HG03060 (cell line): ENCODE measurements around the gene PPP6R3.
"Not testable (repeated sequence)": the region's sequence is repeated elsewhere in the genome, so short reads cannot be mapped to it uniquely, and the experiment has no call there.

Experiments used
- ATAC-seq: cut with Tn5 transposase; IDR thresholded peaks from one replicate; pipeline ENCODE4 v1.9.1; 2021; ENCODE audit warnings: low read depth, moderate number of reproducible peaks; ENCODE audit not compliant: unreplicated experiment

Gene PPP6R3

DNA sequence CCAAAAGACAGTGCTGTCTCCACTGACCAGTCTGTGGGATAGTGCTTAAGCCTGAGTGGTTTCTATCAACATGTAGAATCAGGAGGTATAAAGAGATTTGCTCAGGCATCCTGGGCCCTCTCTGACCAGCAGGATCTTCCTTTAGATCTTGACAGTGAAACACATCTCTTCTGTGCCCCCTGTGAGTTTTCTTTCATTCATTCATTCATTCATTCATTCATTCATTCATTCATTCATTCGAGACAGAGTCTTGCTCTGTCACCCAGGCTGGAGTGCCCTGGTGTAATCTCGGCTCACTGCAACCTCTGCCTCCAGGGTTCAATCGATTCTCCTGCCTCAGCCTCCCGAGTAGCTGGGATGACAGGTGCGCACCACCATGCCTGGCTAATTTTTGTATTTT, 26.4 kb upstream of the PPP6R3 start:
- not testable (repeated sequence) for ATAC-seq

DNA sequence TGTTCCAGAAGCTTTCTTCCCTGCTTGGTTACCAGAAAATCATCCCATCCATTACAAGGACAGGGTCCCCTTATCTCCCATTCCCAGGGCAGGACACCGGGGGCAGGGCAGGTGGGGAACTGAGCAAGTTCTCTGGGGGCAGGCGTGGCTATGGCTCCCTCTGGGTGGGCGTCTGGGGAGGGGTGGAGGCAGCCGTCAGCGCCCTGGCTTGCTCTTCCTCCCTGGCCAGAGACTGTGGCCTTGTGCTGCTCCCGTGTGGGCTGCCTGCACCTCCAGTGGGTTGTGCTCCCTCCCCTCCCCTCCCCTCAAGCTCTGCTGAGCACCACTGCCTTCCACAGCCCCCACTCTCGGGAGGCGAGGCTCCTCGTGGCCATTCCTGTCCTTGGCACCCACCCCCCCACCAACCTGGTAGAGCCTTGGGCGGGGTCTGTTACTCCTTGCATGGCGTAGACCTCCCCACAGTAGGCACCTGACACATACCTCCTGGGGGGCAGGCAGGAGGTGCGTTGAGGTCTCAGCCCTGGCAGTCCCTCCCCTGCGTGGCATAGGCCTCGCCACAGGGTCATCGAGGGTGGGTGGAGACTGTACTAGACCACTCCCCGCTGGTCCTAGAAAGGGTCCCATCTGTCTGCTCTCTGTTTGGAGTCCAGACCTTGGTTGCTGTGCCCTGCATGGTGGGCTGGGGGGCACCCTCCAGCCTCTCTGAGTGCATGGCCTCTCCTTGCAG, 24.2 kb upstream of the PPP6R3 start:
- no peak for ATAC-seq

DNA sequence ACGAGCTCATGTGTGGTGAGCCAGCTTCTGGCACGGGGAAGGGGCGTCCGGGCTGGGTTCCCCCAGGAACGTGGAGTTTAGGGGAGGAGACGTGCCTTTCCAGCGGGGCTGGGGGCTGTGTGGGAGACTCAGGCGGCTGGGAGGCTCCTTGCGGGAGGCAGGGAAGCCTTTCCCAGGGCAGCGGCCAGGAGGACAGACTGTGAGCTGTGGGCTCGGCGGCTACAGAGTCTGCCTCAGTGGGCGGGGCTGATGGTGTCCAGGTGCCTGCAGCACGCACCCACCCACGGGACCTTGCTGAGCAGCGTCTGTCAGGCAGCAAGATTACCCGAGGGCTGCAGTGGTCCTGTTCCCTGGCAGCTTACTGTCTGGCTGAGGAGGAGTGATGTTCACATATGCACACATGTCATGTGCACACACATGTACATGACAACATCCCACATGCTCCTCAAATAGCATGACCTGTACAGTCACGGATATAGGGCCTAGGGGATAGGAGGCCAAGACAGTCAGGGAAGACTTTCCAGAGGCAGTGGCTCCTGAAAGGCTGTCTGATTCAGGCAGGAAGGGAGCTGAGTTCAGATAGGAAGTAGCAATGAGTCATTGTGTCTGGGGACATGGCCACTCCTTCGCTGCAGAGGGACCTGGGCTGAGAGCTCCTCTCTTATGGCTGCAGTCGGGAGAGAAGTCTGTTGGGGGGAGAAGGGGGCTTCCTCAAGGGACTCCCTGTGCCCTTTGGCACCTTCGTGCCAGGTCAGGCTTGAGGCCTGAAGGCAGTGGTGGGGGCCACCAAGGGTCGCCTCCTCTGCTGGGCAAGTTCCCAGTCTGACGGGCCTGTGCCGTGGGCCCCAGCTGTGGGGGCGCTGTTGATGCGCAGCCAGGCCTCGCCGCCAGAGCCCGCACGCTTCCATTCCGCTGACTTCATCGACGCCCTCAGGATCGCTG, 23.3 kb upstream of the PPP6R3 start:
- ATAC-seq = no peak

DNA sequence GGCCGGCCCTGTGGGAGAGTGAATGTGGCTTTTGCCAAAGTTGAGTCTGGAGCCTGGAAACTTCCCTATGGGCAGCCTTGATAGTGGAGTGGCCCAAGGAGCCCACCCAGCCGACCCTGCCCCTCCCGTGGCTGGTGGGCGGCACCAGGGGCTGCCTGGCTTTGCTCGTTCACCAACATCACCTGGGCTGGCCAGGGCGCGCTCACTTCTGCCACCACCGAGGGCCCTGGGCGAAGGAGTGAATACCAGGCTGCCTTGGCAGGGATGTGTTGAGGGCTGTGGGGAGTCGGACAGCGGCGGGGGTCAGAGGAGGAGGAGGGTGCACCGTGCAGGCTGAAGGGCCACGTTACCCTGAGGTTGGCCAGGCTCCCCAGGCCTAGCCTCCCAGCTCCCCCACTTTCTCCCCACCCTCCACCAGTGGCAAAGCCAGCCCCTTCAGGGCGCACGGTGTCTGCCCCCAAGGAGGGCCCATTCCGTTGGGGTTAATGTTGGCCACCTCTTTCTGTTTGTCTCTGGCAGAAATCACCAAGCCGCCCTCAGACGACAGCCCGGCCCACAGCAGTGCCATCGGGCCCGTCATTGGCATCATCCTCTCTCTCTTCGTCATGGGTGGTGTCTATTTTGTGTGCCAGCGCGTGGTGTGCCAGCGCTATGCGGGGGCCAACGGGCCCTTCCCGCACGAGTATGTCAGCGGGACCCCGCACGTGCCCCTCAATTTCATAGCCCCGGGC, 22.5 kb upstream of the PPP6R3 start:
- no peak for ATAC-seq

DNA sequence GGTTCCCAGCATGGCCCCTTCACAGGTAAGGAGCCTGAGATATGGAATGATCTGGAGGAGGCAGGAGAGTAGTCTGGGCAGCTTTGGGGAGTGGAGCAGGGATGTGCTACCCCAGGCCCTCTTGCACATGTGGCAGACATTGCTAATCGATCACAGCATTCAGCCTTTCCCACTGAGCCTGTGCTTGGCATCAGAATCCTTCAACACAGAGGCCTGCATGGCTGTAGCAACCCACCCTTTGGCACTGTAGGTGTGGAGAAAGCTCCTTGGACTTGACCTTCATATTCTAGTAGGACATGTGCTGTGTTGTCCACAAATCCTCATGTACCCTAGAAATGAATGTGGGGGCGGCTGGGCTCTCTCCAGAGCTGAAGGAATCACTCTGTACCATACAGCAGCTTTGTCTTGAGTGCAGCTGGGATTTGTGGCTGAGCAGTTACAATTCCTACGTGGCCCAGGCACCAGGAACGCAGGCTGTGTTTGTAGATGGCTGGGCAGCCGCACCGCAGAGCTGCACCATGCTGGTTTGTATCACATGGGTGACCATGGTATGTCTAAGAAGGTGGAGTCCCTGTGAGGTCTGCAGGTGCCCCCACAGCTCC, 21.8 kb upstream of the PPP6R3 start:
- no peak for ATAC-seq

DNA sequence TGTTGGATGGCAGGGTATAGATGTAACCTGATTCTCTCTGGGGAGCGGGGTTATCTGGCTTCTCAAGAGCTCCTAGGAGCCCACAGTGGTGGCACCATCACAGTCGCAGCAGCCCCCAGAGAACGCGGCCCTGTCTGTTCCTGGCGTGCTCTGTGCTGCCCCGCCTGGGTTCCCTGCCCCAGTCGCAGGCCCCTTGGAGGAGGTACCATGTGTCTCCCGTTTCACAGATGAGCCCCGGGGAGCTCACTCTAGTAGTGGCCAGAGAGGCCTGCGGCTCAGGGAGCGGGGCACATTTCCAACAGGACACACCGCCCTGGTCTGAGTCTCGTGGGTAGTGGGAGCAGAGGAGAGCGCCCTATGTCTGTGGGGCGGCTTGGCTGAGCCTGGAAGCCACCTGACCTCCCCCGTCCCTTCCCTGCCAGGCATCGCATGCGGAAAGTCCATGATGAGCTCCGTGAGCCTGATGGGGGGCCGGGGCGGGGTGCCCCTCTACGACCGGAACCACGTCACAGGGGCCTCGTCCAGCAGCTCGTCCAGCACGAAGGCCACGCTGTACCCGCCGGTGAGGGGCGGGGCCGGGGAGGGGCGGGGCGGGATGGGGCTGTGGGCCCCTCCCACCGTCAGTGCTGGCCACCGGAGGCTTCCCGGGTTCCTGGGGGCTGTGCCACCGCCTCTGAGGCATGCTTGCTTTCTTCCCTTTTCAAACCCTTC, 21.0 kb upstream of the PPP6R3 start:
- ATAC-seq = no peak

DNA sequence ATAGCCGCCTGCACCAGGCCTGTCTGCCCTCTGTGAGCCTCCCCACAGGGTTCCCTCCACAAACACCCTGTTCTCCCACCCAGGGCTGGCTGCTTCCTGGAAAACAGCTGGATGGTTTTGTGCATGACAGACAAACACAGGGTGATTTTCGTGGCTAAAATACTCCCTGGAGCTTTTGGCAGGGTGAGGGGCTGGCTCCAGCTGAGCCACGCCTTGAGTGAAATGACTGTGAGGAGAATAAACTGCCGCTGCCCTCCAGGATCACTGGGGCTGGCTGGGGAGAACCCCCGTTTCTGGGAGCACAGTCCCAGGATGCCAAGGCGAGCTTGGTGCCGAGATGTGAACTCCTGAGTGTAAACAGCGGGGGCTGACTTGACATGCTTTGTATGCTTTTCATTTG, 20.3 kb upstream of the PPP6R3 start:
- ATAC-seq = no peak

DNA sequence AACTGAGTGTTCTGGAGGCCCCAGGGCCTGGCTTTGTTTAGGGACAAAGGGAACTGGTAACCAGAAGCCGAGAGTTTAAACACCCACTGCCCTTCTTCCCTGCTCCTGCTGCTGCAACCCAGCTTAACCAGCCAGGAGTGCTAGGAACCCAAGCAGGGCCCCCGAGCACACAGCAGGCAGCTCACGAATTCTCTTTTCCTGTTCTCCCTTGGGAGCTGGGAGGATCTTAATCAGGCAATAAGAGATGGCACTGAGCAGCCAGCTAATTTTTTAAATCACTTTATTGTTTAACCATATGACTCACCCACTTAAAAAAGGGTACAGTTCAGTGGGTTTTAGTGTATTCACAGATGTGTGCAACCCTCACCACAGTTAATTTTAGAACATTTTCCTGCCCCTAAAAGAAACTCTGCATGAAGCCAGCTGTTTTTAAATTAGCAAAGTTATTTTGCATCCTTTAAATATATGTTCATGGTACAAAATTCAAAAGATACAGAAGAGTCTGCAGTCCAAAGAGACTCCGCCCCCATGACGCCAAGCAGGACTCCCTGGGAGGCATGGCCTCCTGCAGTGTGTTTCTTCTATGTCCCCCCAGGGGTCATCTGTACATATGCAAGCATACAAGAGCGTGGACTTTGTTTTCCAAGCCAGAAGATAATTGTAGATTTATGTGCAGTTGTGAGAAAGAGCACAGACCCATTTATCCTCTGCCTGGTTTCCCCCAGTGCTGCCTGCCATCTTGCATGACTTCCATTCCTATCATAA, 18.9 kb upstream of the PPP6R3 start:
- ATAC-seq = no peak

DNA sequence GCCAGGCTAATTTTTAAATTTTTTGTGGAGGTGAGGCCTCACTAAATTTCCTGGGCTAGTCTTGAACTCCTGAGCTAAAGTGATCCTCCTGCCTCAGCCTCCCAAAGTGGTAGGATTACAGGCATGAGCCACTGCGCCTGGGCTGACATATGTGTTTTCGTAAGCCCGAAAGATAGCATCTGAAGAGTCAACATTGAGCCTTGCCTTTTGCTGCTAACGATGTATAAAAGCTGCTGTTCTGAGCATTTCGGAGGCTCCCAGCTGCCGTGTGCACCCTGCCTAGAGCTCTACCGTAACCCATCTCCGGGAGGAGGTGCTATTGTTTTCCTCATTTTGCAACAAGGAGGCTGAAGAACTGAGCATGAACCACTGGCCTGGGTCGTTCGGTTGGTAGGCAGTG, 18.1 kb upstream of the PPP6R3 start:
- no peak for ATAC-seq

DNA sequence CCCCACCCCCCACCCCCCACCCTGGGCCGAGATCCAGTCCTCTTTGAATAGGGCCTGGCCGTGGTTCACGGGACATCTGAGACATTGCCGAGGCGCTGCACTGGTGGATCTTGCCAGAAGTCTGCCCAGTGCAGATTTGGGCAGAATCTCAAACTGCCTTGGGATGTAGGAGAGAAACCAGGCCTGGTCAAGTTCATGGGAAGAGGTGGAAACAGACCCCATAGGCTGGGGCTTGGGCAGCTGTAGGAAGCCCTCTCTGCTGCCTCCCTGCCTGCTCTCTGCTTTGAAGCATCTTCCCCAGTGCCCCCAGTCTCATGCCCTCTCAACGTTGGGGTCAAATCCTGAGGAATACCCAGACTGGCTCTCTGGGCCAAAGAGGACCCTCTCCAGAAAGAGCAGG, 16.0 kb upstream of the PPP6R3 start:
- no peak for ATAC-seq

DNA sequence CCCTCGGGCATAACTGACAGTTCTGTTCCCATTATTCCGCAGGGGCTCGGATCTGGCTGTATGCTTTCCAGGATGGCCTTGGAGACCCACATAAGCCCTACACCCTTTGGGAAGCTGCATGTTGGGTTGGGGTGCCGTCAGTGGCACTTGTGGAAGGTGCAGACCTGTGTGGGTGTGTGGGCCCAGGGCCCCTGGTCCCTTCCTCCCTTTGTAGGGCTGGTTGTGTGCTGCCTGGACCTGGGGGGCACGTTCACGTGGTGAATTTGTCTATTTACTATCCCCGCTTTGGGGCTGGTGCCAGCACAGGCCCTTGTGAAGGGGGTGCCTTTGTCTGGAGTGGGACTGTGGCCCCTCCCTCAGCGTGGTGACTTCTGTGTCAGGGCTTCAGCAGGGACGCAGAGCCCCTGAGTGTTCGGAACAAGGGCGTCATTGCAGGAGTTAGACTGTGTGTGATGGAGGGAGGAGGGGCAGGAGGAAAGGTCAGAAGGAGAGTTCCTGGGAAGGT, 15.0 kb upstream of the PPP6R3 start:
- no peak for ATAC-seq

DNA sequence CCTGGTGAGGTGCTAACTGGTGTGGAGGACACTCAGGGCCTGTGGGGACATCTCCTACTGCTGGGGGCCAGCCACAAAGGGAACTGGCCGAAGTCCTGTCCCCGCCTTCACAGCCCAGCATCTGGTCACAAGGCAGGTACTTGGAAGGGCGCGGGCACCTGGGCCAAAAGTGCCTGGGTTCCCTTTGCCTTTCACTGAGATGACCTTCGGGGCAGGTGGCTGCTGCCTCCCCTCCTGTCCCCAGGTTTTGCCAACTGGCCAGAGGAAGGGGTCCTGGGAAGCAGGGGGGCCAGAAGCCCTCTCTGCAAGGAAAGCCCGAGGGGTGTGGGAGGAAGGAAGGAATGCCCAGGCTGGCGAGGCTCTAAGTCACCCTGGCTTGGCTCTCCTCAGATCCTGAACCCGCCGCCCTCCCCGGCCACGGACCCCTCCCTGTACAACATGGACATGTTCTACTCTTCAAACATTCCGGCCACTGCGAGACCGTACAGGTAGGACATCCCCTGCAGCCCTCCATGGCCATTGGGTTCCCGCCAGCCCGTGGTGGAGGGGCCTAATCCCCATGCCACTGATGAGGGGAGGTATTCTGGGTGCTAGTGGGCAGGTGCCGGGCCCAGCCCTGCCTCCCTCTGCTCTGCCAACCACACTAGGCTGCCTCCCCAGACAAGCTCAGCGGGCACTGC, 14.4 kb upstream of the PPP6R3 start:
- ATAC-seq = no peak

DNA sequence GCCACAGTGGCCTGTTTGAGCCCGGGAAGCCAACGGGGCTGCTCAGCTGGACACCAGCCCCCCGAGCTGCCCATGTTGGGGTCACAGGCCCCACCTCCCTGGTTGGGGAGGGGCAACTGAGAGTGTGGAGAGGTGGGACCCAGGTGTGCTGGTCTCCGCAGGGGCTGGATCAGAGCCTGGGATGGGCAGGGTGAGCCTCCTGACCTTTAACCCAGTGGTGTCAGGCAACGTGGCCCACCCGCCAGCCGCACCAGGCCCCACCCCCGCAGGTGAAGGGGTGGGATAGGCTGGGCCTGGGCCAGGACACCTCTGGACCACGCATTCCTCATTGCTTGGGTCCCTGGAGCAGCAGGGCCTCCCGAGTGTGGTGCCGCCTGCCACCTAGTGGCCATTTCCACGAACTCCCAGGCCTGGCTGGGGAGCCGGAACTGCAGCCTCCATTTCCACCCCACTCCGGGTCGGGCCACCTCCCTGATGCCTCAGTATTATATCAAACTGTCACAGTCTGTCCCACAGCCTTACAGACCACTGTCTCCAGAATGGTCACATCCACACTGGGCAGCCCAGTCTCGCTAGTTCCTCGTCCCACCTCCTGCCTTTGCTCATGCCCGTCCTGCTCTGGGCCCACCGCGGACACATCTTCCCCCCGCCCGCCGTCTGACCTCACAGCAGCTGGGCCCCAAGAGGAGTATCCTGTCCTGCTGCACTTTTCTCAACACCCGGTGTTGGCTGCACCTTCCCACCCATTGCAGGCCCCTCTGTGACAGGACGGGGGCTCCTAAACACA, 13.3 kb upstream of the PPP6R3 start:
- no peak for ATAC-seq

DNA sequence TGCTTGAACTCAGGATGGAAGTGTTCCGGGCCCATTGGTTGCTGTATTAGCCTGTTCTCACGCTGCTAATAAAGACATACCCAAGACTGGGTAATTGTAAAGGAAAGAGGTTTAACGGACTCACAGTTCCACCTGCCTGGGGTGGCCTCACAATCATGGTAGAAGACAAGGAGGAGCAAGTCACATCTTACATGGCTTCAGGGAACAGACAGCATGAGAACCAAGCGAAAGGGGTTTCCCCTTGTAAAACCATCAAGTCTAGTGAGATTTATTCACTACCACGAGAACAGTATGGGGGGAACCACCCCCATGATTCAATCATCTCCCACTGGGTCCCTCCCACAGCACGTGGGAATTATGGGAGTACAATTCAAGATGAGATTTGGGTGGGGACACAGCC, 12.6 kb upstream of the PPP6R3 start:
- ATAC-seq = not testable (repeated sequence)

DNA sequence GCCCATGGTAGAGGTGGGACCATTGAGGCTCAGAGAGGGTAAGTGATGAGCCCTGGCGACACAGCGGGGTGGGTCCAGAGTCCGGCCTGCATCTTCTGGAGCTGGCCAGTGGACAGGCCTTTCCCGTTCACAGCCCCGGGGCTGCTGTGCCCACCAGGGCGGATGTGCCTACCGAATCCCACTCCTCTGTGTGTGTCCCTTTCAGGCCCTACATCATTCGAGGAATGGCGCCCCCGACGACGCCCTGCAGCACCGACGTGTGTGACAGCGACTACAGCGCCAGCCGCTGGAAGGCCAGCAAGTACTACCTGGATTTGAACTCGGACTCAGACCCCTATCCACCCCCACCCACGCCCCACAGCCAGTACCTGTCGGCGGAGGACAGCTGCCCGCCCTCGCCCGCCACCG, 11.9 kb upstream of the PPP6R3 start:
- ATAC-seq = no peak

DNA sequence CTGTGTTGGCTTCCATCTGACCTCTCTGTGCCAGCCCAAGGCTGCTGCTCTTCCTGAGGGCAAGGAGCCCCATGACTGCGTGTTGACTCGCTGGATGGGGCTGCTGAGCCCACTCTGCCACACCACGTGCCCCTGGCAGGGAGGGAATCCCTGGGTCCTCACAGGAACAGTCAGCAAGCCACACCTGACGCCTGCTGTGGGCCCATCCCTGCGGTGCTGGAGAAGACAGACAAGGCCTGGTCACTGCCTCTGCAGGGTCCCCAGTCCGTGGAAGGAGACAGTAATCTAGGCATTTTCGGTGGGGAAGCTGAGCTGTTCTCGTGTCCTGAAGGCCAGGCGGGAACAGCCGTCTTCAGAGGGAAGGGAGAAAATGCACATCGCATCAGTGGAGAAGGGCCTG, 10.6 kb upstream of the PPP6R3 start:
- no peak for ATAC-seq

DNA sequence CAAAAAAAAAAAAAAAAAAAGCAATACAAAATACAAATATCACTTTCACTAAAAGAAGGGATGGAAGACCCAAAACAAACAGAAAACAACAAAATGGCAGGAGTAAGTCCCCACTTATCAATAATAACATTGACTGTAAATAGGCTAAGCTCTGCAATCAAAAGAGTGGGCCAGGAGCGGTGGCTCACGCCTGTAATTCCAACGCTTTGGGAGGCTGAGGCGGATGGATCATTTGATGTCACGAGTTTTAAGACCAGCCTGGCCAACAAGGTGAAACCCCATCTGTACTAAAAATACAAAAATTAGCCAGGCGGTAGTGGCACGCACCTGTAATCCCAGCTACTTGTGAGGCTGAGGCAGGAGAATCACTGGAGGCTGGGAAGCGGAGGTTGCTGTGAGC, 9.8 kb upstream of the PPP6R3 start:
- ATAC-seq = no peak

DNA sequence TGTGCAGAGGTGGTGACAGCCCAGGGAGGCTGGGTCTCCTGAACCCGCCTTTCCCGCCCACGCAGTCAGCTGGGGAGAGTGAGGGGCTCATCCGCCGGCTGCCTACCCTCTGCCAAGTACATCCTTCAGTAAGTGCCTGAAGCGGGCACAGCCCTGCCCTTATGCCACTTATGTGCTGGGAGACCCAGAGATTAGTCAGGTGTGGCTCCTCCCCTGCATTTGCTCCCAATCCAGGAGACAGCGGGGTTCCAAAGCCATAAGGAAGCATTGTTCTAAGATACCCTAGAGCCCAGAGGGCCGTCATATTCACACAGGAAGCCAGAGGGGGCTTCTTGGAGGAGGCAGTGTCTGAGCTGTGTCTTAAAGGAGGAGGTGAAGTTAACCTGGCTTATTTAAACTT, 5.8 kb upstream of the PPP6R3 start:
- no peak for ATAC-seq
